Skeletal muscle cell (primary cell): ENCODE results near the gene CSNK1D.
"Not testable (repeated sequence)": the region's sequence is repeated elsewhere in the genome, so short reads cannot be mapped to it uniquely, and the experiment has no call there.

Source experiments
- DNase-seq: peaks from one replicate; pipeline ENCODE4 v3.0.0-alpha.2; 2010; ENCODE audit warnings: low read depth
- H3K4me3 ChIP-seq: 2 replicates; pipeline ENCODE4 v1.5.1; 2011; ENCODE audit warnings: low read depth, mild to moderate bottlenecking, control low read depth, low read length, moderate library complexity

The CSNK1D gene

DNA sequence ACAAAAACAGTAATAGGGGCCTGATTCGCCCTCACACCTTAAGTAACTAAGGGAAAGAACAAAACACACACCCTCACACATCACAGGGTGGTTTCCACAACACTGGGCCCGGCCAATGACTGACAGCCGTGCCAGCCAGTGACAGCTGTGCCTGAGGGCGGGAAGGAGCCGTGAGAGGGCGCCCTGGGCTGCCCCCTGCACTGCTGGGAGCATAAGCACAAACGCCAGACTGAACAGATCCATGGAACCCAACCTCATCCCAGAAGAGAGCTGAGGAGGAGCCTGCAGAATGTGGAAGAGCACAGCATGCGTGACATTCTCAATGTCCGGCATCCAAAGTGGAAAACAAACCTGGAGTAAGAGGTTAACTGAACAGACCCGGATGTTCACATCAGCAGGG lies 16.0 kb downstream of the CSNK1D start:
- no peak for DNase-seq
- H3K4me3 ChIP-seq: no peak overlapping the region

DNA sequence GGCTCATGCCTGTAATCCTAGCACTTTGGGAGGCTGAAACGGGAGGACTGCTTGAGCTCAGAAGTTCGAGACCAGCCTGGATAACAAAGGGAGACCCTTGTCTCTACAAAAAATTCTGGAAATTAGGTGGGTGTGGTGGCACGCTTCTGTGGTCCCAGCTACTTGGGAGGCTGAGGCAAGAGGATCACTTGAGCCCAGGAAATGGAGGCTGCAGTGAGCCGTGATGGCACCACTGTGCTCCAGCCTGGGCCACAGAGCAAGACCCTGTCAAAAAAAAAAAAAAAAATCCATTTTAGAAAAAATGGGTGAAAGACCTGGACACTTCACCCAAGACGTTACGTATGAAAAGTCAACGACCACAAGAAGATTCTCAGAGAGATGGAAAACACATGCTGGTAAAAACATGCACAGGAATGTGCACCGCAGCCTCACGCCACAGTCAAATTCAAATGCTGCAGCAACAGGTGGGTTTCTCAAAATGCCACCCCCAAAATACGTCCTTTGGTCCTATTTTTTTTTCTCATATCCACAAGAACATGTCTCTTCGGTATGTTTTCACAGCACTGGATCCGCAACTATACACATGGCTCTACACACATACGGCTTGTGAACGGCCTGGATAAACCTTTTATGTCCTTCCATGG lies 17.1 kb downstream of the CSNK1D start:
- no peak for DNase-seq
- no peak overlapping the region for H3K4me3 ChIP-seq

DNA sequence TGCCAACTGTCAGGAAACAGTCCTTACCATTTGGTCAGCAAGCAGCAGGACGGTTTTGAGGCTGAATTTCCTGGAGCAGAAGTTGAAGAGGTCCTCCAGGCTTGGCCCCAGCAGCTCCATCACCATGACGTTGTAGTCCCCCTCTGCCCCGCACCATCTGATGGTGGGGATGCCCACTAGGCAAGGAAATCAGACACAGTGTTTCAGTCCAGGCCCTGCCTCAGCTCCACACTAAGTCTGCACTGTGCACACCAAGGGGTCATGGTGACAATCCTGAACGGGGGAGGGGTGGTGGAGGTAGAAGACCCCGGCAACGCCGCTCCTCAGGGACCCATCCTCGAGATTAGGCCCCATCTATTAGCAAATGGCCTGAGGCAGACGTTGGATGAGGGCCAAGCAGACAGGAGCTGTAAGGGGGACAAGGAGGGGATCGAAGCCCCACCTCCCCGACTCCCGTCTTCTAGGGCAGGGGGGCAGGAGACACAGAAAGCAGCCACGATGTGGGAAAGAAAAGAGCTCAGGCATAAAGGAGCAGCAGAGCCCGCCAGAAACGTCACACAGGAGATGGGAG lies 18.0 kb downstream of the CSNK1D start:
- no peak overlapping the region for H3K4me3 ChIP-seq
- no peak for DNase-seq

DNA sequence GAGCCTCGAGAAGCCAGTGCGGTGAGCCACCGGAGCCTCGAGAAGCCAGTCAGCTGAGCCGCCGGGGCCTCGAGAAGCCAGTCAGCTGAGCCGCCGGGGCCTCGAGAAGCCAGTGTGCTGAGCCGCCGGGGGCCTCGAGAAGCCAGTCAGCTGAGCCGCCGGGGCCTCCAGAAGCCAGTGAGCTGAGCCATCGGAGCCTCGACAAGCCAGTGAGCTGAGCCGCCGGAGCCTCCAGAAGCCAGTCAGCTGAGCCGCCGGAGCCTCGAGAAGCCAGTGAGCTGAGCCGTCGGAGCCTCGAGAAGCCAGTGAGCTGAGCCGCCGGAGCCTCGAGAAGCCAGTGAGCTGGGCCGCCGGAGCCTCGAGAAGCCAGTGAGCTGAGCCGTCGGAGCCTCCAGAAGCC lies 18.8 kb downstream of the CSNK1D start:
- not testable (repeated sequence) for DNase-seq, H3K4me3 ChIP-seq

DNA sequence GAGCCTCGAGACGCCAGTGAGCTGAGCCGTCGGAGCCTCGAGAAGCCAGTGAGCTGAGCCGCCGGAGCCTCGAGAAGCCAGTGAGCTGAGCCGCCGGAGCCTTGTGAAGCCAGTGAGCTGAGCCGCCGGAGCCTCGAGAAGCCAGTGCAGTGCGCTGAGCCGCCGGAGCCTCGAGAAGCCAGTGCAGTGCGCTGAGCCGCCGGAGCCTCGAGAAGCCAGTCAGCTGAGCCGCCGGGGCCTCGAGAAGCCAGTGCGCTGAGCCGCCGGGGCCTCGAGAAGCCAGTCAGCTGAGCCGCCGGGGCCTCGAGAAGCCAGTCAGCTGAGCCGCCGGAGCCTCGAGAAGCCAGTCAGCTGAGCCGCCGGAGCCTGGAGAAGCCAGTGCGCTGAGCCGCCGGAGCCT lies 19.4 kb downstream of the CSNK1D start:
- not testable (repeated sequence) for DNase-seq, H3K4me3 ChIP-seq

DNA sequence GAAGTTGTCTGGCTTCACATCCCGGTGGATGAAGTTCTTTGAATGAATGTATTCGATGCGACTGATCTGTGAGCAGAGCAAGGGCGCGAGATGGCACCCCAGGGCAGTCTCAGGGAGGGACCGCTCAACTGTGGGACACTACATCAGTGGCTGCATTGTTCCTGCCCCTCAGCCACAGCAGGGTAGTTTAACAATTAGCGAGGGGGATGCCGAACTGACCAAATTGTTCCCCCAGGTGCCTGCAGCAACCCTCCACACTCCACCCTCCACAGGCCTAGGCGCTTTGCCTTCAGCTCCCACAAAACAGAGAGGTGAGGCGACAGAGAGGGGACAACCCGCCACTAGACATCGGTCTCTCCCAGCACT lies 20.3 kb downstream of the CSNK1D start:
- DNase-seq: no peak
- H3K4me3 ChIP-seq: no peak overlapping the region

DNA sequence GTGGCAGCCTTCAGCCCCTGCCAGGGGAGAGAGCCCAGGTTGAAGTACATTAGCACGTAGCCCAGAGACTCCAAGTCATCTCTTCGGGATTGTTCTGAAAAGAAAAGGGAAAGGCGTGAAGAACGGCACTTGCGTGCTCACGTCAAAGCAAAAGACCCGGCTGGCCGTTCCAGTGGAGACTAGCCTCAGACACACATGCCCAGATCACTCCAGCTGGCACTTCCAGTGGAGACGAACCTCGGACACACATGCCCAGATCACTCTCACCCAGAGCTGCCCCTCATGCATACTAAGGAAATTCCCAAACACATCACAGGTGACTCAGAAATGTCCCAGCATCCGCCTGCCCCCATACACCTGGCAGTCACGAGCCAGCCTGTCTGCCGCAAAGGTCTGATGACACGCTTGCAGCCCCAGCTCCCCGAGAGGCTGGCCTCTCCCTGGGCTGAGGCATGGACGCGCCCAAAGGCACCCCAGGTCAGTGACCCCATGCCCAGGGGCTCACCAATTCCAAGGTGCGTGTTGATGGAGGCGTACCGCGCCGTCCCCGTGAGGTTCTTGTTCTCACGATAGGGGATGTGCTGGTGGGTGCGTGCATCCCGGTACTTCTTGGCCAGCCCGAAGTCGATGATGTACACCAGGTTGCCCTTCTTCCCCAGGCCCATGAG lies 20.9 kb downstream of the CSNK1D start:
- DNase-seq: no peak

DNA sequence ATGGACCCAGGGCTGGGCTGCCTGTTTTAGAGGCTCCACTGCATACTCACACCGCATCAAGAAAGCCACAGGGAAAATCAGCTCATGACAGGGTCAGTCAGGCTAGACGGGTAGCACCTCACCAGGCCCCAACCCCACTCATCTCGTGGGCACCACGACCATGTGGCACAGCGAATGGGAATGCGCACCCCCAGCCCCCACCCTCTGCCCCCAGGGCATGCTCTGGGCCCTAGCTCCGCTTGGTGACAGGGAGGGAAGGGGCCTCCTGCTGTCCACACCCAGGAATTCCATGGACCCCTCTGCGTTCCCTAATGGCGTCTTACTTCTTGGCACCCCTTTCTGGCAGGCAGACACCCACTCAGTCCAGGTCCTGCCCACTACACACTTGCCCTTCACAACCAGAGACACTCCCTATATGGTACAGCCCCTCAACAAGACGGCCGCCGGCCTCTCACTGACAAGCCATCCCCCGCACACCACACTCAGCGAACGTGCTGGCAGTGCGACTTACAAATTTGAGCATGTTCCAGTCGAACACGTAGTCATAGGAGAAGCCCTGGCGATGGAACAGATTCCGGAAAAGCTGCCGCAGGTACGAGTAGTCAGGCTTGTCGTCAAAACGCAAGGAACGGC lies 22.5 kb downstream of the CSNK1D start:
- no peak for DNase-seq
- H3K4me3 ChIP-seq: no peak overlapping the region

More for the DNA sequence above, 20.9 kb downstream of the CSNK1D start:
- no peak overlapping the region for H3K4me3 ChIP-seq

DNA sequence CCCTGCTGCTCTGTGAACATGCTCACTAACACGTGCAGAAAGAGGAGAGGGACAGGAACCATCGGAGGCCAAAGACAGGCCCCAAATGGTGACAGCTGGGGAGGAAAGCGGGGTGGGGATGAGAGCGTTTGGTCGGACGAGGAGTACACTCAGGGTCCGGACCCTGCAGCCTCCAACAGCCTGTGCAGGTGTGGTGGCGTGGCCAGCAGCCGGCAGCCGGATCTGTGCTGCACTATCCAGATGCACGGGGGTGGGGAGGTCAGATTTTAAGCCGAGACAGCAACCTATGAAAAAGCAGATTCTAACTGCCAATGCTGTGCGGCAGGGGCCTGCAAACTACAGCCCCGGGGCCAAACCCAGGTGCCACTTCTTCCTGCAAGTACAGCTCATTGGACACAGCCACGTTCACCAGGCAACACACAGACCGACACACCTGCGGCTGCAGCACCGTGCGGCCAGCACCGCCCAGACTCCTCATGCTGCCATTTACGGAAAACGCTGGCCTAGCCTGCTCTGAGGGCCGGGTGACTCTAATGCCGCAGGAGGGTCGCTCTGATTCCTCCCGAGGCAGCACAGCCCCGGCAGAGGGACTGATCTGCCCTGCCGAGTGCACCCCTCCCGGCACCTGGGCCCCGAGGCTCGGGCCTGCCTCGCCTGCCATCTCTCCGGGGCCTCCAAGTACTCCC lies 23.5 kb downstream of the CSNK1D start:
- DNase-seq: no peak
- H3K4me3 ChIP-seq: no peak overlapping the region

DNA sequence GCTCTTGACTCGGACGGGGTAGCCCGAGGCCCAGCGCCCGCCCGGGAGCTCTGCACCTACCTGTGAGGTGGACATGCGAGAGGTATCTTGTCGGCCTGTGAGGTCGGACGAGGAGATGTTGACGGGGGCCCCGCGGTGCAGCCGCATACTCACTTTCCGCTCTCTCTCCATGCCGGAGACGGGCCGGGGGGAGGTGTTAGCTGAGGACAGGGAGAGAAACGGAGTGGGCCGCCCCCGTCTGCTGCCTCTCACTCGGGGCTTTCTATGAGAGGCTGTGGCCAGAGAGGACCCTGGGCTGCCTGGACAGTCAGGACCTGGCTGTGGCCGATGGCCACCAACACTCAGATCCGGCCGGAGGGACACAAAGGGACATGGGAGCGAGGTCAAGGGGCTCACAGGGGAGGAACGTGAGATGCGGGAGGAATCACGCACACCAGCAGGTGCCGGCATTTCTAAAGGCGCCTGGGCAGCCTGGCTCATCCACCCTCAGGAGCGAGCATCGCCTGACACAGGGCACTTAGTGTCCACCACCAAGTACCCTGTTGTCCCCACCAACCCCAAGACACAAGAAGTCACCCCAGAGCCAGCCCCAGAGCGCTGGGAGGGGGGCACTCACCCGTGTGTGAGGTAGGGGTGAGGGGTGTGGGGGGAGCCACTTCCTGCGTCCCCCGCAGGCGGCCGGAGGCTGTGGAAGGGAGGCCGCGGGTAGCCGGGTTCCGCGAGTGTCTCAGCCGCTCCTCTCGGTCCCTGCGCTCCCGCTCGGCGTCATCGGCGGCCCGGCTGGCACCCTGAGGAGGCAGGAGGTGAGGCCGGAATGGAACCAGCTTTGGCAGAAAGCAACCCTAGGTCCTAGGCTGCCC lies 24.5 kb downstream of the CSNK1D start:
- DNase-seq: no peak
- H3K4me3 ChIP-seq: no peak overlapping the region

DNA sequence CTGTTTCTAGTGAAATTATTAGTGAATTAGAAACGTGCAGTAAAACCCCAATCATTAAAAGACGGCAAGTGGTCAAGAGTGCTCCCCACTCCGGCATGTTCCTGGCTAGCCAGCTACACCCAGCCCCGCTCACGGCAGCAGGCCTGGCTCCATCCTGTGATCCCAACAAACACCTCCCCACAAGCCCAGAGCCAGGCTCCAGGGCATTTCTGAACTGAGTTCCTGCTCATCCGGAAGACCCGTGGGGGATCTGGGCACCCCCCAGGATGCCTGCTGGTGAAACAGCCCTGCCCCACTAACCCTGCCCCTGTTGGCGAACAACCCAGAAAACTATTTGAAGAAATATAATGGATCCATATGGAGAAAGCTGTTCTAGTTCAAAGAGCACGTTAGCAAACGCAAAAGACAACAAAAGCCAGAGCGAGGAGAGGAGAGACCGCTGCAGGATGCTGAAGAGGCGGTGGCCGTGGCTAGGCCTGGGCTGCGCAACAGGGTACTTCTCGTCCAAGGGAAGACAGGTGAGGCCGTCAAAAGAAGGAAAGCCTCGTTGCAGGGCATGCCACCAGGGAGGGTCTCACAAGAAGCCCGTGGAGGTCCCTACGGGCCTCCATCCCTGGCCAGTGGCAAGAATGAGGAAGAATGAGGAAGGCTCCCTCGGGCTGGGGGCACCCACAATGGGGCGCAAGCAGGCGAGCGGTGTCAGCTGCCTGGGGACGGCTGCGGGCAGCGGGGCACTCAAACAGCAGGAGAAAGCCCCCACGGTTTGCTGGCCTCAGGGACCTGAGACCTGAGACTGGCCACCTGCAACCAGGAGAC lies 25.4 kb downstream of the CSNK1D start:
- H3K4me3 ChIP-seq: no peak overlapping the region
- DNase-seq: no peak

DNA sequence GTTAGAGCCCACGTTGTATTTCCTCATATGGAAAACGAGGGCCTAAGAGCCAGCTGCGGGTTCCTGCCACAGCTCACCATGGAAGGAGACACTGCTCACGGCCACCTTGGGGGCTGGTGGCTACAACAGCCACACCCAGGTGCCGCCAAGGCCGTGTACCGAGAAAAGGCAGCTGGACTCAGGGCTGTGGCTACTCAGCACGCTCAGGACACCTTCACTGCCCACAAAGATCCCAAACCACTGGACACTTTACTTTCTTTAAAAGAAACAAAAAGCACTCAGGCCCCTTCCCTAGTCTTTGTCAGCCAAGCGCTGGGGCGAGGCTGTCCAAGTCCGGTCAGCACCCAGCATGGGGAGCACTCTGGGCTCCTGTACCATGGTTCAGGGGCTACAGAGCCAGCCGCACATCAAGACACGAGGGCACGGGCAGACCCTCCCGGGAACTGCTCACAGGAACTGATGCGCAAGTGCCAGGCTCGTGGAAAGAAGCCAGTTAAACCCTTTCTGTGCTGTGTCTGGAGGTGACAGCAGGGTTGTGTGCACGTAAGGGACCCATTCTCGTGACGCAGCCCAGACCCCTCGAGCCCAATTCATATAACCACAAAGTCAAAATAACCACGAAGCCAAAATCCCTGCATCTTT lies 26.2 kb downstream of the CSNK1D start:
- no peak for DNase-seq
- H3K4me3 ChIP-seq: no peak overlapping the region

DNA sequence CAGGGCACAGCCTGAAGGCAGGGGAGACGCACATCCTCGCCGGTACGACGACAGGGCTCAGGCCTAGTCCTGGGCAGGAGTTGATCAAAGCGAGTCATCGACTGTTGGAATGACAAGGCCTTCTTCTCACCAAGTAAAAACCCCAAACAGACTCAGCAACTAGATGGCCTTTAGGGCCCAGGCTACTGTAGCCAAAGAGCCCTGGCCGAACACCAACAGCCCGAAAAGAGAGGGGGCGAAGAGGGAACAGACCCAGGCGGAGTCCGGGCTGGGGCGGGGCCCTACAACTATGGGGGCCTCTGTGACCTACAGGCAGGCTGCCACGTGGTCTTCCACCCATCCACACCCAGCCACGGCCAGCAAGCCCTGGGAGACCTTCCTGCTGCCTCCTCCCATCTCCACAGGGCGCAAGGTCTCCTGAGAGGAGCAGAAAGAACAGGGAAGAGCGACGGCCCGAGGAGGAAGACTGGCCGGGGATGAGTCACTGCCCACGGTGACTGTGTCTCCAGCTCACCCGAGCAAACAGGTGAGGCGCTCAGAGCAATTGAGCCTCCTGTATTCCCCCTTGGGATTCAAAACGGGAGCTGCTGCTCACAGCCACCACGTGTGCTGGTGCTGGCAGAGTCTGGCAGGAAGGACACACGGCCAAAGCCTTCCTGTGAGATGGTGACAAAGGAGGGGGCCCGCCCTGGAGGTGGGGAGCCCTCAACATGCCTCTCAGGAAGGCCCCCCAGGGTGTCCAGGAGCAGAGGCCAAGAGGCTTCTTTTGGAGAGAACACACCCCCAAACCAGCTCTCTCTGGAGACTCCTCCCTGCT lies 26.9 kb downstream of the CSNK1D start:
- no peak overlapping the region for H3K4me3 ChIP-seq
- no peak for DNase-seq

DNA sequence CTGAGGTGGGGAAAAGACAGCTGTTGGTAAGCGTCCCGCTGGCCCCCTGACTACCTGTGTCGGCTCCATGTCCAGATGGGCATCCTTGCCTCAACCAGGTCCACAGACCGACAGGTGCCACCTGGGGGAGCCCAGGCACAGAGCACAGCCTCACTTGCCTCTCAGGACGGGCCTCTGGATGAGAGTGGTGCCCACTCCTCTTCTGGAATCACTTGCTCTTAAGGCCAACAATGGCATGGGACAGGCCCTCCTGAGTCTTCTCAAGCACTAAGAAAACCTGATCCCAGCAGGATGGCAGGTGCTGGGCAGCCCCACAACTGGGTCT lies 27.5 kb downstream of the CSNK1D start:
- no peak overlapping the region for H3K4me3 ChIP-seq
- DNase-seq: no peak

DNA sequence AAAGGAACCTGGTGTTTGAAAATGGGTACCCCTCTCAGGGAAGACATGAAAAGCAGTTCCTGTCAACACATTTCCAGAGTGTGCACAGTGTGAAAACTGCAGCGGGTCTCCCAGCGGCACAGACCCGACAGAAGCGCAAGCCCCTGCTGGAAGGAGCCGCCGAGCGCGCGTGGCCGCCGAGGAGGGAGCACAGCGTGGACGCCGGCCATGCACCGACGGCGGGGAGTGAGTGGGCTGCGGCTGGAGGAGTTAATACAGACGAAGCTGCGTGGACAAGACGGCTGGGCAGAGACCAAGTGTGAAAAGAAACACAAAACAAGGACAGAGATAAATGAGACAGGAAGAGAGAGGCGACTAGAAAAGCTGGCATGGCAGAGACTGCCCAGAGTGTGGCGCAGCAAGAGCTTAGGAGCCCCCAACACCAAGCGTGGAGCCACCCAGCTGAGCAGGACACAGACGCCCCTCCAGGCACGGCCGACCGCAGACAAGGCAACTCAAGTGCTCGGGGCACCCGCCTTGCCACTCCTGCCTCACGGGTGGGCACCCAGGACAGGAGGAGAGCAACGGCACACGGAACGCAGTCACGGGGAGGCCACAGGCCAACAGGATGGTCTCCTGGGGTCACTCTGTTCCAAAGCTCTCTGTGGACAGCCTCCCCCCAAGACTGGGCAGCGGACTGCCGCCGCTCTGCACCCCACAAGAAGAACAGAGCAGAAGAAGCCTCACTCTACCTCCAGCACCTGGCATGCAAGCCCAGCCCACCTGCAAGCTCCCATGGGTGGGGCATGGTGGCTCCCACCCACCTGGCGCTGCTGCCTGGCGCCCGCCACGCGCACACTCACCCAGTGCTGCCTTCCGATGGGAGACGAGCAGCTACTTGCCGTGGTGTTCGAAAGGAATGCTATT lies 28.1 kb downstream of the CSNK1D start:
- H3K4me3 ChIP-seq: no peak overlapping the region
- no peak for DNase-seq

DNA sequence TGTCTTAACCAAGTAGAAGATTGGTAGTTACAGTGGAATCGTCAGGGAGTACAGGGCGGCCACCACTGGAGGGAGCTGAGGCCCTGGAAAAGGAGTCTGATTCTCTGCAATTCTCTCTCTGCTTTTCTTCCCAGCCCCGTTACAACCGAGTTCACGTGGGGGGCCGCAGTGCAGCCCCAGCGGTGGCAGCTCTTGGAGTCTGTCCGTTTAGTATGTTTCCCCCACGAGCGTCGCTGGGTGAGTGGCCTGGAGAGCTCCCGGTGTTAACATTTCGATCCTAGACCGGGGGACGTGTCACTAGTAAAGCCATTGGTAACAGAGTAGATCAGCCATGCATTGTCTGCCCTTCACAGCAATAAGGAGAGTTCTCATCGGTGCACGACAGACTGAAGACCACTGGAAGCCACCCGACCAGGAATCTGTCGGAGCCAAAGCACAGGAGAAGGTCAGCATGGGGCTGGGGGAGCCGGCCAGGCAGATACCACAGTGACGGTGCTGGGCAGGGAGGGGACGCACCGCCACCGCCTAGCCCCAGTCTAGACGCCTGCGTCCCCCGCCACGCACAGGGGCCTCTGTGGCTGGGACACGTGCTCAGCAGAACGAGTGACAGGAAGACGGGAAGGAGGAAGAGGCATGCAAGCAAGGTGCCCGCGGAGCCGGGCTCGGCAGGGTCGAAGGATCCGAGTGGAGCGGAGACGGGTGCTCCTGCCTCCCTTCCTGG lies 28.9 kb downstream of the CSNK1D start:
- DNase-seq: no peak
- H3K4me3 ChIP-seq: no peak overlapping the region
